ENCODE measurements around the gene INTS11.

Gene INTS11

DNA sequence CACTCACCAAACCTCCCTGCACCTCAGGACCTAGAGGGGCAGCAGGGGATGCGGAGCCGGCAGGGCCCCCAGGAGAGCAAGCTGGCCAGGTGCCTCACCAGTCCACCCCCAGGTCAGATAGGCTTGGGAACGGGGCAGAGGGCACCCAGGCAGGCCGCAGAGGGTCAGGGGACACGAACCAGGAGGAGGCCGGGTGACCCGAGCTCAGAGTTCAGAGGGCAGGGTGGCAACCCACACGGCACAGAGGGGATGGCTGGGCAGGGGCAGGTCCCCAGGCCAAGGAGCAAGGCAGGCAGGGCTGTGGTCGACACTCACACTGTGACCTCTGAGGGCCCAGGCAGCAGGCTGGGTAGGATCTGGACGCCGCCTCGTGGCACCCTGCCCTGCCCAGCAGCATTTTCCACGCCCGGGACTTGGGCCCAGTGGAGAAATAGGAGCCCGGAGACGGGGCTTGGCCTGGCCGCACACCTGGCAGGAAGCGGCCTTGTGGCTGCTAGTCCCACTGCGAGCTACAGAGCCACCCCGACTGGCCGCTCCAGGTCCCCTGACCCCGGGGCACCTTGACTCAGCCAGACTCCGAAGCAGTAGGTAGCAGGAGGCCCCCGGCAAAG, 19.5 kb upstream of the INTS11 start:
- DNase-seq (ENCODE audit: low spot score) = no peak

DNA sequence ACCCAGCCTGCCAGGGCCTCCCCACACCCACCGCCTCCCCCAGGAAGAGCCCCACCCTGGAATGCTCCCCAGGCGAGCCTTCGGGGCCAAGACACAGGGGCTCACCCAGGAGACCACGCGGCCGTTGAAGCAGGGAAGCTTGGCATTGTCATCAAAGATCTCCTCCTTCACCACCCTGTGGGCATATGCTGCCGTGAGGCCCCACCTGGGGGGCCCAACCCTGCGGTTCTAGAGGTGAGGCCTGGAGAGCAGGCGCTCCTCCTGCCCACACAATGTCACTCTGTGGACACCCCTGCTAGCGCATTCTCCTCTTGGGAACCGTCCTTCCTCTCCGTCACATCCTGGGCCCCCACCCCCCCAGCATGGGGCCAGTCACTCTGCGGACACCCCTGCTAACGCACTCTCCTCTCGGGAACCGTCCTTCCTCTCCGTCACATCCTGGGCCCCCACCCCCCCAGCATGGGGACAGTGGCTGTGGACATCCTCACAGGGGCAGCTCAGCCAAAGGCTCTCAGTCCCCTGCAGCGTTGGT, 18.2 kb upstream of the INTS11 start:
- no peak for DNase-seq (ENCODE audit: low spot score)

DNA sequence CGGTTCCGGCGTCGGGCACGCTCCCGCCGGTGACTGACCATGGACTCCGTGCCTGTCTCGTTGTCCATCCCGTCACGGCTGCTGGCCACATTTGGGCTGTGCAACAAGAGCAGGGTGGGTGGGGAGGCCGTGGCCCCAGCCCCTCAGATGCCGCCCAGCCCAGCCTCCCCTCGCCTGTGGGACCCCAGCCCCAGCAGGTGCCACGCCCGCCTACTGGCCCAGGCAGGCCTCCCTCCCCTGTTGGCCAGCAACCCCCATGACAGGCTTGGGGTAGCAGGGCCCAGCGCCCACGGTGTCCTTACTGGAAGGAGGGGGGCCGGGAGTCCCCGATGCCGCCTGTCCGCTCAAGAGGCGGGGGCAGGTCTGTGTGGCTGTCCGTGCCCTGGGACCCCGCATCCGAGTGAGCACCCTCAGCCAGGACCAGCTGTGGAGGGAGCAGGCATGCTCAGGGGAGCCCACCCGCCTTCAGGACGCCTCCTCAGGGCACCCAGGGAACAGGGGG, 17.7 kb upstream of the INTS11 start:
- no peak for DNase-seq (ENCODE audit: low spot score)

DNA sequence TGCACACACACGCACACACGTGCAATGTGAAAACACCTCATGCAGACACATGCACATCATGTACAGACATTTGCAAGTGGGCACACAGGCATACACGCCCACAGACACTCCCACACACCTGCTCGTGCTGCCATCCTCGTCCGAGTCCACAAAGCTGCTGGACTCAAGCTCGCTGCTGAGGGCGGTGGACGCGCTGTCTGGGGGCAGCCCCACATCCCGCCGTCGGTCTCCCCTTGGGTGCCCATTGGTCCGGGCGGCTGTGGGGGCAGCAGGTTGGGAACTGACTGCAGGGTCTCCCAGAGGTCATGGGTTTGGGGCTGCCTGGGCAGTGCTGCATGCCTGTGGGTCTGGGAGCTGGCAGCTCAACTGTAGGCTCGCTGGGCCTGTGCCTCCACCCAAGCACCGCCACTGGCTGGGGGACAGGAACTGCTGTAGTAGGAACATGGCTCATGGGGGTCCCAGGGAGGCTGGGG, 17.1 kb upstream of the INTS11 start:
- no peak for DNase-seq (ENCODE audit: low spot score)

DNA sequence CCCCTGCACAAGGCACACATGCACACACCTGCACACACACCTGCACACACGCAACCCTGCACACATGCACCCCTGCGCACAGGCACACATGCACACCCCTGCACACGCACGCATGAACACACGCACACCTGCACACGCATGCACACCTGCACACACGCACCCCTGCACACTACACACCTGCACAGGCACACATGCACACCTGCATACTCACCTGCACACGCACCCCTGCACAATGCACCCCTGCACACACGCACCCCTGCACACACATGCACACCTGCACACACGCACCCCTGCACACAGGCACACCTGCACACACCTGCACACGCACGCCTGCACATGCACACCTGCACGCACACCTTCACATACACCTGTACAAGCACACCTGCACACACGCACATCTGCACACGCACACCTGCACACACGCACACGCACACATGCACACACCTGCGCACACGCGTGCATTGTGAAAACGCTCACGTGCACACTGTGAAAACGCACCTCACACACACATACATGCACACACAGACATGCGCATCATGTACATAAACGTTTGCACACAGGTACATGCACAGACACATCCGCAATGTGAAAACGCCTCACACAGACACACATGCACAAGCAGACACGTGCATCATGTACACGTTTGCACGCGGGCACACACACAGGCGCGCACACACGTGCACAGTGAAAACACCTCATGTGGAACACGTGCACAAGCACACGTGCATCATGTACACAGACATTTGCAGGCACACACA, 16.5 kb upstream of the INTS11 start:
- DNase-seq (ENCODE audit: low spot score) = no peak

DNA sequence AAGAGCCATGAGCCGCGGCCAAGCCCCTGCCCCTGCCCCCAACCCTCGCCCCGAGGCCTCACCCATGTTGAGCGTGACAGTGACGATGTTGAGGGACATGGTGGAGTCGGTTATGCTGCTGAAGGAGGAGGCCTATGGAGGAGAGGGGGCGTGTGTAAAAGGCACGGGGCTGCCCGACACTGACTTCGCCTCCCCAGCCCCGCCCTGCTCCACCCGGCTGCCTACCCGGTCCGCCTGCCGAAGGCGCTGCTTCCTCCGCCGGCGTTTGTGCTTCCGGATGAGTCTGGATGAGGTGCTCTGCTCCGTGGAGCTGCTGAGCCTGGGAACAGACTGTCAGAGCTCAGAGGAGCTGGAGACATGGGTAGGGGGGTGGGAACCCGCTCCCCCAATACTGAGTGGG, 15.7 kb upstream of the INTS11 start:
- no peak for DNase-seq (ENCODE audit: low spot score)

DNA sequence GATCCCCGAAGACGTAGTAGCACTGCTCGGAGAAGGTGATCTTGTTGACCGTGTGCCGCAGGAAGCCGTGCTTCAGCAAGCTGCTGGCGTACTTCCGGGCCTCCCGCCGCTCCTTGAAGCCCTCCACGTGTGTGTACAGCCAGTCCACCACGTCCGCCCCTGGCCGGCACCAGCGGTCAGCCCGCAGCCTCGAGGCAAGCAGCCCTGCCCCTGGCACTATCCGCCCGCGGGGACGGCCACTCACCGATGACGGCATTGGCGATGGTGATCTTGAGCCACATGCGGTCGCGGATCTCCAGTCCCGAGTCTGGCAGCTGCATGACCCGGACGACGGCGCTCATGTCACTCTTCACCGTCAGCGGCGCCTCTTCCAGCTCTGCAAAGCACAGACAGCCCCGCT, 13.8 kb upstream of the INTS11 start:
- no peak for DNase-seq (ENCODE audit: low spot score)

DNA sequence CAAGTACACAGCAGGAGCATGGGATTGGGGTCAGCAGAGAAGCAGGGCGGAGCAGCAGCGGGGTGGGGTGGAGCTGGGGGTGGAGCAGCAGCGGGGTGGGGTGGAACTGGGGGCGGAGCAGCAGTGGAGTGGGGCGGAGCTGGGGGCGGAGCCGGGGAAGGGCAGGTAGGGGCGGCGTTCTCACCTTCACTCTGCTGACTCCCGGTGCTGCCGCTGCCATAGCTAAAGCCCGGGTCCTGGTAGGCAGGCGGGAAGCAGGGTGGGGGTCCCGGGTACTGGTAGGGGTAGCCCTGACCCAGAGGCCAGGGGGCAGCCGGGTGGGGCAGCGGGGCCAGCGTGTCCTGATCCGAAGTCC, 13.3 kb upstream of the INTS11 start:
- DNase-seq (ENCODE audit: low spot score) = no peak

DNA sequence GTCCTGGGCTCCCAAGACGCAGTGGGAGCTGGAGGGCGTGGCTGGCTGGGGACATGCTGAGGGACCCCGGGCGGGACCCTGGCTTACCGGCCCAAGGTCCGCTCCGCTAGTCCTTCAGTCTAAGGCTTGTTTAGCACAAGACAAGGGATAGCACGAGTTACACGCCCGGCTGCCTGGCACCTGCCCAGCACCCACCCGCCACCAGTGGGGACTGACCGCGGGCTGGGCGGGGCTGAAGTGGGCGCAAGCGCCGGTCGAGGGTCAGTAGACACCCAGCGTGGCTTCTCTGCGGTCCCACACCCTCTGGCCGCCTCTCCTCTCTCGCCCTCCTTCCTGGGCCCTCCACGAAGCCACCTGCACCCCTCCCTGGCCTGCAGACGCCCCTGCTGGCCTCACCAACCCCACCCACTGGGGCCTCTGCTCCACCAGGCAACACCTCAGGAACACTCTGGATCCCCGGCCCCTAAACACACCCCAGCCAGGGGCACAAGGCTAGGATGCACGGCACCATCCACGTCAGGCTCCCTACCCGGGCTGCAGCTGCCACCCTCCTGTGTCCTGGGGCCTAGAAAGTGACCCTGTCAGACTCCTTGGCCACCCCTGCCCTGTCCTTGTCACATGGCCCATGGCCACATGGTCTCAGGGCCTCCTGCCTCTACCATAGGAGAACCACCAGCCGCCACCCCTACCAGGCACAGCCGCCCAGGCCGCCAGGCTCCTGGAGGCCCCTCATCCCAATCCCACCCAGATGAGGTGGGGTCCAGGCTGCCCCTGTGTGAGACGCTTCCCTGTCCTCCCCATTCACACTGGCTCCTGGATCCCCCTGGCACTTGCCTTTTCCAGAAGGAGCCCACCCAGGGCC, 12.7 kb upstream of the INTS11 start:
- DNase-seq (ENCODE audit: low spot score) = no peak

DNA sequence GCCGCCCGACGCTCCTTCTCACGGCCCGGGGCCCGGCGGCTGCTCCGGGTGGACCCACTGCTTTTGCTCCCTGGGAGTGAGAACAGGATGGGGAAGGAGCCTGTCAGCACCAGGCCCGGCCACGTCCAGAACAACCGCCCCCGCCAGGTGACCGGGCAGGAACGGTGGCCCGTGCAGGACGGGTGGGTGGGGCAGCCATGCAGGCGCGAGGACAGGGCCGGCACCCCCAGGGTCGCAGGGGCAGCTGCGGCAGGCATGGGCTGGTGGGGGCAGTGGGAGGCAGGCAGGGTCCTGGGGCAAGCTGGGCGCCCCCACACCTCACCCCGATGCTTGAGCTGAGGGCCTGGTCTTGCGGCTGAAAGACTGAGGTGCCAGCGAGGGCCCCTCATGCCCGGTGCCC, 12.0 kb upstream of the INTS11 start:
- no peak for DNase-seq (ENCODE audit: low spot score)

DNA sequence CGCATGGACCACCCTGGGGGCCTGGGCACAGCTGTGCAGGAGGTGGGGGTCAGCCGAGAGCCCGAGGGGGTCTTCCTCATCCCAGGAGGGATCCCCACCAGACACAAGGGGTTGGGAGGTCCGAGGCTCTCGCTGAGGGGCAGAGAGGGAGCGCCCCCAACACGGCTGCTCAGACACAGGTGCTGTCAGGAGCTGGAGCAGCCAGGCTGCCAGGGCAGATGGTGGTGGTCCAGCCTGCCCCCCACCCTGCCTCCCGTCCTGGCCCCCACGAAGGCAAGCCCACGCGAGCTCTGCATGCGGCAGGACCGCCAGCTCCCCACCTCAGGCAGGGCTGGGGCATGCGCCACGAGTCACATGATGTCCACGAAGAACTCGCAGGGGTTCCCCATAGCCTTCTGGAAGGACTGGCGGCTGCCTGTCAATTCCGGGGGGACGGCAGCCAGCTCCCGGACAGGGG, 11.4 kb upstream of the INTS11 start:
- no peak for DNase-seq (ENCODE audit: low spot score)

DNA sequence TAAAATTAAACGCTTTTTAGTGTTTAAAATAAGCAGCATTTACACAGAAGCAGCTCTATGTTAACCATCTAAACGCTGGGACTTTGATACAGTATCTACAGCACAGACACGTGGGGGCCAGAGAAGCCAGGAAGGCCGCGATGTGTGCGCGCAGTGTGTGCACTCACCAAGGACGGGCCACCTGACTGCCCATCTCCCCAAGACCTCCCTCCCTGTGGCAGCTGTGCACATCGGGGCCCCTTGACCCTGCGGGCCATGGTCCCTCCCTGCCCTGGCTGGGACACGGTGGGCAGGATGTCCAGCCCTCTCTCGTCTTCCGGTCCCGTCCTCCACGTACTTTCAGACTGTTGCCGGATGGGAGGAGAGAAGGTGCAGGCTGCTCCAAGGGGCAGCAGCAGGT, 10.8 kb upstream of the INTS11 start:
- DNase-seq (ENCODE audit: low spot score) = no peak

DNA sequence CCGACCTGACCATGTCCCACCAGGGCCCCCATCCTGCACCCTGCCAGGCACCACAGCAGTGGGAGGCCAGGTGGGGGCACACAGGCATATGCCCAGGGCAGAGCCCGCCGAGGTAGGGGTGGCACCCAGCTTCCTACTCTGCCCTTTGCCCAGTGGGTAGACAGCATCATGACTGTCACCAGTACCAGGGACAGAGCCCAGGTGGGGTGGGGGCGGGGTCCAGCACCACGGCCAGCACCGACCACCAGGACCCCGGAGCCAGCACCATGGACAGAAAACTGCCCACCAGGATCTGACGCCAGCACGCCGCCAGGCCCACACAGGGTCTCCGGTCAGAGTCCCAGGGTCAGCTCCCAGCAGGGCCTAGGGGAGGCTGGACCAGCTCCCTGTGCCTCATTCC, 10.4 kb upstream of the INTS11 start:
- no peak for DNase-seq (ENCODE audit: low spot score)

DNA sequence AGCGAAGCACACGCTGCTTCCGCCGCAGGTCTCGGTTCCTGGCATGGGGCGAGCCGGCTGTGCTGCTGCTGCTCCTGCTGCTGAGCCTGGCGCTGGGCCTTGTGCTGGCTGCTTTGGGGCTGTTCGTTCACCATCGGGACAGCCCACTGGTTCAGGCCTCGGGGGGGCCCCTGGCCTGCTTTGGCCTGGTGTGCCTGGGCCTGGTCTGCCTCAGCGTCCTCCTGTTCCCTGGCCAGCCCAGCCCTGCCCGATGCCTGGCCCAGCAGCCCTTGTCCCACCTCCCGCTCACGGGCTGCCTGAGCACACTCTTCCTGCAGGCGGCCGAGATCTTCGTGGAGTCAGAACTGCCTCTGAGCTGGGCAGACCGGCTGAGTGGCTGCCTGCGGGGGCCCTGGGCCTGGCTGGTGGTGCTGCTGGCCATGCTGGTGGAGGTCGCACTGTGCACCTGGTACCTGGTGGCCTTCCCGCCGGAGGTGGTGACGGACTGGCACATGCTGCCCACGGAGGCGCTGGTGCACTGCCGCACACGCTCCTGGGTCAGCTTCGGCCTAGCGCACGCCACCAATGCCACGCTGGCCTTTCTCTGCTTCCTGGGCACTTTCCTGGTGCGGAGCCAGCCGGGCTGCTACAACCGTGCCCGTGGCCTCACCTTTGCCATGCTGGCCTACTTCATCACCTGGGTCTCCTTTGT, 9.2 kb upstream of the INTS11 start:
- DNase-seq (ENCODE audit: low spot score) = no peak

DNA sequence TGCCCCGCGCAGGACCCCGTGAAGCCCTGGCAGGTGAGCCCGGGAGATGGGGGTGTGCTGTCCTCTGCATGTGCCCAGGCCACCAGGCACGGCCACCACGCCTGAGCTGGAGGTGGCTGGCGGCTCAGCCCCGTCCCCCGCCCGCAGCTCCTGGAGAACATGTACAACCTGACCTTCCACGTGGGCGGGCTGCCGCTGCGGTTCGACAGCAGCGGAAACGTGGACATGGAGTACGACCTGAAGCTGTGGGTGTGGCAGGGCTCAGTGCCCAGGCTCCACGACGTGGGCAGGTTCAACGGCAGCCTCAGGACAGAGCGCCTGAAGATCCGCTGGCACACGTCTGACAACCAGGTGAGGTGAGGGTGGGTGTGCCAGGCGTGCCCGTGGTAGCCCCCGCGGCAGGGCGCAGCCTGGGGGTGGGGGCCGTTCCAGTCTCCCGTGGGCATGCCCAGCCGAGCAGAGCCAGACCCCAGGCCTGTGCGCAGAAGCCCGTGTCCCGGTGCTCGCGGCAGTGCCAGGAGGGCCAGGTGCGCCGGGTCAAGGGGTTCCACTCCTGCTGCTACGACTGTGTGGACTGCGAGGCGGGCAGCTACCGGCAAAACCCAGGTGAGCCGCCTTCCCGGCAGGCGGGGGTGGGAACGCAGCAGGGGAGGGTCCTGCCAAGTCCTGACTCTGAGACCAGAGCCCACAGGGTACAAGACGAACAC, 8.5 kb upstream of the INTS11 start:
- DNase-seq (ENCODE audit: low spot score) = no peak

DNA sequence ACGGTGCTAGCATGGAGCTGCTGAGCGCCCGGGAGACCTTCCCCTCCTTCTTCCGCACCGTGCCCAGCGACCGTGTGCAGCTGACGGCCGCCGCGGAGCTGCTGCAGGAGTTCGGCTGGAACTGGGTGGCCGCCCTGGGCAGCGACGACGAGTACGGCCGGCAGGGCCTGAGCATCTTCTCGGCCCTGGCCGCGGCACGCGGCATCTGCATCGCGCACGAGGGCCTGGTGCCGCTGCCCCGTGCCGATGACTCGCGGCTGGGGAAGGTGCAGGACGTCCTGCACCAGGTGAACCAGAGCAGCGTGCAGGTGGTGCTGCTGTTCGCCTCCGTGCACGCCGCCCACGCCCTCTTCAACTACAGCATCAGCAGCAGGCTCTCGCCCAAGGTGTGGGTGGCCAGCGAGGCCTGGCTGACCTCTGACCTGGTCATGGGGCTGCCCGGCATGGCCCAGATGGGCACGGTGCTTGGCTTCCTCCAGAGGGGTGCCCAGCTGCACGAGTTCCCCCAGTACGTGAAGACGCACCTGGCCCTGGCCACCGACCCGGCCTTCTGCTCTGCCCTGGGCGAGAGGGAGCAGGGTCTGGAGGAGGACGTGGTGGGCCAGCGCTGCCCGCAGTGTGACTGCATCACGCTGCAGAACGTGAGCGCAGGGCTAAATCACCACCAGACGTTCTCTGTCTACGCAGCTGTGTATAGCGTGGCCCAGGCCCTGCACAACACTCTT, 7.7 kb upstream of the INTS11 start:
- no peak for DNase-seq (ENCODE audit: low spot score)

DNA sequence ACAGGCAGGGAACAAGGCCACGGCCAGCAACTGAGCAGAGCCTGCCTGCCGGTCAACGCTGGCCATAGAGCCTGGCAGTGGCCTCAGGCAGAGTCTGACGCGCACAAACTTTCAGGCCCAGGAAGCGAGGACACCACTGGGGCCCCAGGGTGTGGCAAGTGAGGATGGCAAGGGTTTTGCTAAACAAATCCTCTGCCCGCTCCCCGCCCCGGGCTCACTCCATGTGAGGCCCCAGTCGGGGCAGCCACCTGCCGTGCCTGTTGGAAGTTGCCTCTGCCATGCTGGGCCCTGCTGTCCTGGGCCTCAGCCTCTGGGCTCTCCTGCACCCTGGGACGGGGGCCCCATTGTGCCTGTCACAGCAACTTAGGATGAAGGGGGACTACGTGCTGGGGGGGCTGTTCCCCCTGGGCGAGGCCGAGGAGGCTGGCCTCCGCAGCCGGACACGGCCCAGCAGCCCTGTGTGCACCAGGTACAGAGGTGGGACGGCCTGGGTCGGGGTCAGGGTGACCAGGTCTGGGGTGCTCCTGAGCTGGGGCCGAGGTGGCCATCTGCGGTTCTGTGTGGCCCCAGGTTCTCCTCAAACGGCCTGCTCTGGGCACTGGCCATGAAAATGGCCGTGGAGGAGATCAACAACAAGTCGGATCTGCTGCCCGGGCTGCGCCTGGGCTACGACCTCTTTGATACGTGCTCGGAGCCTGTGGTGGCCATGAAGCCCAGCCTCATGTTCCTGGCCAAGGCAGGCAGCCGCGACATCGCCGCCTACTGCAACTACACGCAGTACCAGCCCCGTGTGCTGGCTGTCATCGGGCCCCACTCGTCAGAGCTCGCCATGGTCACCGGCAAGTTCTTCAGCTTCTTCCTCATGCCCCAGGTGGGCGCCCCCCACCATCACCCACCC, 6.9 kb upstream of the INTS11 start, which contains the start of gene TAS1R3:
TSS of gene TAS1R3 (plus strand) at position 213 of the 898 bp plus-strand sequence. CDS start at position 279, 66 bp downstream.
- DNase-seq (ENCODE audit: low spot score) = no peak

DNA sequence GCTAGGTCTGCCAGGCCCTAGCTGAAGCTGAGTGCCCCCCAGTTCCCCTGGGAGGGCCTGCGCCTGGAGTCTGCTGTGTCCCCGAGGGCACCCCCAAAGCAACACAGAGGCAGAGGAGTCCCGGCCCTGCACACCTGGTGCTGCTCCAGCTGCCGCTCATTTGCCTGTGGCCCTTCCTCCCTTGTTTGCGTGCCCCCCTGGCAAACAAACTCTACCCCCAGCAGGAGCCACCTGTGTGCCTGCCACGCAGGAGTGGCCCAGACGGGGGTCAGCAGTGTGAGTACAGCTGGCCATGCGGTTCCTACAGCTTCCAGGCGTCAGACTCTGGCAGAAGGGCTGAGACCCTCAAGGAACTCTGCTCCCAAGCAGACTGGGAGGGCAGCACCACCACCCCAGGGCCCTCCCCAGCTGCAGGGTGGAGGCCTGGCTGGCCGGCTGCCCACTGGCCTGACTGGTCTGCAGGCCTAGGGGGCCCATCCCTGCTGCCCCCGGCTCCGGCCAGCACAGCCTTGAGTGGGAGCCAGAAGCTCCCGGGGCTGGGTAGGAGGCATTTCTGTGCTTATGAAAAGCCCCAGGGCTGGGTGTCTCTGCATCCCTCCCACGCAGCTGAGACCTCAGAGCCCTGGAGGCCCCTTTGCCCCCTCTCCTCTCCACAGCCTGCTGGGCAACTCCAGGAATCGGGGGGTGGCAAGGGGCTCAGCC, 6.1 kb upstream of the INTS11 start:
- DNase-seq (ENCODE audit: low spot score) = no peak
